Osteocyte (in vitro differentiated cells): Measurements from ENCODE around the gene ENDOU. TPM values are rescaled to one million over a fixed set of nuclear protein-coding genes. Genes with fewer than 3 reads are reported as not detected.
A peak's percentile ranks its signal among the peaks of the same experiment; 100 is the strongest.

Experiments
- DNase-seq: peaks from one replicate; pipeline ENCODE4 v3.0.0; 2021; ENCODE audit warnings: mixed read lengths; ENCODE audit not compliant: unreplicated experiment; ENCODE audit errors: extremely low spot score
- H3K27ac Mint-ChIP-seq: one replicate; pipeline ENCODE4 v1.8.0; 2021; ENCODE audit warnings: mild to moderate bottlenecking, mixed read lengths; ENCODE audit not compliant: unreplicated experiment
- H3K27me3 Mint-ChIP-seq: one replicate; pipeline ENCODE4 v1.8.0; 2021; ENCODE audit warnings: mixed read lengths; ENCODE audit not compliant: unreplicated experiment
- H3K36me3 Mint-ChIP-seq: one replicate; pipeline ENCODE4 v1.8.0; 2021; ENCODE audit warnings: mixed read lengths; ENCODE audit not compliant: unreplicated experiment
- H3K4me1 Mint-ChIP-seq: one replicate; pipeline ENCODE4 v1.8.0; 2021; ENCODE audit warnings: mixed read lengths; ENCODE audit not compliant: unreplicated experiment
- H3K4me3 Mint-ChIP-seq: one replicate; pipeline ENCODE4 v1.8.0; 2021; ENCODE audit warnings: mild to moderate bottlenecking, moderate library complexity, mixed read lengths; ENCODE audit not compliant: unreplicated experiment
- H3K9me3 Mint-ChIP-seq: one replicate; pipeline ENCODE4 v1.8.0; 2021; ENCODE audit warnings: mixed read lengths; ENCODE audit not compliant: unreplicated experiment
- CTCF ChIP-seq: fragments of 200-600 bp; sonication (generic); IDR thresholded peaks from 2 replicates; pipeline ENCODE4 v1.5.0; 2021; ENCODE audit warnings: antibody characterized with exemption, mild to moderate bottlenecking, moderate library complexity
- total RNA-seq: library from RNA; stranded (reverse); gene quantifications from 2 replicates; pipeline ENCODE4 v1.2.1, GENCODE V29; 2021

ENDOU gene
- total RNA-seq, 1 donor from 2014 or later = not detected

GRCh38 chr12:47772738-47773061 is 47.4 kb upstream of the ENDOU start:
- TF ChIP-seq CTCF = no peak
- H3K9me3 Mint-ChIP-seq = no peaks in the 10 kb centered on the region
- H3K27me3 Mint-ChIP-seq = no peaks in the 10 kb centered on the region
- H3K4me1 Mint-ChIP-seq = peaks cover 34% of the 10 kb centered on the region
- peak overlapping the region; percentile 66 for H3K4me3 Mint-ChIP-seq
- DNase-seq = no peak
- peak overlapping the region; percentile 32 for H3K27ac Mint-ChIP-seq
- no peaks in the 10 kb centered on the region for H3K36me3 Mint-ChIP-seq

GRCh38 chr12:47772094-47772660 is 46.9 kb upstream of the ENDOU start:
- no peaks in the 10 kb centered on the region for H3K9me3 Mint-ChIP-seq
- H3K4me1 Mint-ChIP-seq = peaks cover 39% of the 10 kb centered on the region
- H3K27me3 Mint-ChIP-seq = no peaks in the 10 kb centered on the region
- H3K4me3 Mint-ChIP-seq = peak overlapping the region; percentile 58
- no peak for DNase-seq
- TF ChIP-seq CTCF = no peak
- H3K36me3 Mint-ChIP-seq = no peaks in the 10 kb centered on the region
- peak overlapping the region; percentile 32 for H3K27ac Mint-ChIP-seq

- TF ChIP-seq CTCF = no peak
- no peaks in the 10 kb centered on the region for H3K27me3 Mint-ChIP-seq
- H3K27ac Mint-ChIP-seq = no peak overlapping the region
- DNase-seq = no peak
- no peak overlapping the region for H3K4me3 Mint-ChIP-seq
- no peaks in the 10 kb centered on the region for H3K36me3 Mint-ChIP-seq
- peaks cover 32% of the 10 kb centered on the region for H3K4me1 Mint-ChIP-seq
- H3K9me3 Mint-ChIP-seq = no peaks in the 10 kb centered on the region
Measured at GRCh38 chr12:47771304-47771703, 46.0 kb upstream of the ENDOU start.

- no peak for DNase-seq
- no peak for TF ChIP-seq CTCF
- Mint-ChIP-seq H3K4me1 (peaks cover 32% of the 10 kb centered on the region), H3K9me3 (no peaks in the 10 kb centered on the region), H3K36me3 (no peaks in the 10 kb centered on the region), H3K27ac (no peak overlapping the region), H3K4me3 (no peak overlapping the region), H3K27me3 (no peaks in the 10 kb centered on the region)
Measured at GRCh38 chr12:47770086-47770726, 44.9 kb upstream of the ENDOU start.

GRCh38 chr12:47769234-47770085 is 44.2 kb upstream of the ENDOU start:
- no peaks in the 10 kb centered on the region for H3K27me3 Mint-ChIP-seq
- no peaks in the 10 kb centered on the region for H3K36me3 Mint-ChIP-seq
- DNase-seq = no peak

More at GRCh38 chr12:47769234-47770085, 44.2 kb upstream of the ENDOU start:
- H3K4me1 Mint-ChIP-seq = peaks cover 24% of the 10 kb centered on the region
- no peak overlapping the region for H3K4me3 Mint-ChIP-seq
- TF ChIP-seq CTCF = no peak
- no peak overlapping the region for H3K27ac Mint-ChIP-seq
- no peaks in the 10 kb centered on the region for H3K9me3 Mint-ChIP-seq
